ENCODE results near the gene MATCAP1. TPM values are rescaled to one million over a fixed set of nuclear protein-coding genes. Genes with fewer than 3 reads are reported as not detected.

MATCAP1 gene
- total and polyA plus RNA-seq, 2 of the 13 experiments (the other 11 are each of a cell fraction or from before 2014, with no cell fraction given), result 11.2 to 24.5 TPM

DNA sequence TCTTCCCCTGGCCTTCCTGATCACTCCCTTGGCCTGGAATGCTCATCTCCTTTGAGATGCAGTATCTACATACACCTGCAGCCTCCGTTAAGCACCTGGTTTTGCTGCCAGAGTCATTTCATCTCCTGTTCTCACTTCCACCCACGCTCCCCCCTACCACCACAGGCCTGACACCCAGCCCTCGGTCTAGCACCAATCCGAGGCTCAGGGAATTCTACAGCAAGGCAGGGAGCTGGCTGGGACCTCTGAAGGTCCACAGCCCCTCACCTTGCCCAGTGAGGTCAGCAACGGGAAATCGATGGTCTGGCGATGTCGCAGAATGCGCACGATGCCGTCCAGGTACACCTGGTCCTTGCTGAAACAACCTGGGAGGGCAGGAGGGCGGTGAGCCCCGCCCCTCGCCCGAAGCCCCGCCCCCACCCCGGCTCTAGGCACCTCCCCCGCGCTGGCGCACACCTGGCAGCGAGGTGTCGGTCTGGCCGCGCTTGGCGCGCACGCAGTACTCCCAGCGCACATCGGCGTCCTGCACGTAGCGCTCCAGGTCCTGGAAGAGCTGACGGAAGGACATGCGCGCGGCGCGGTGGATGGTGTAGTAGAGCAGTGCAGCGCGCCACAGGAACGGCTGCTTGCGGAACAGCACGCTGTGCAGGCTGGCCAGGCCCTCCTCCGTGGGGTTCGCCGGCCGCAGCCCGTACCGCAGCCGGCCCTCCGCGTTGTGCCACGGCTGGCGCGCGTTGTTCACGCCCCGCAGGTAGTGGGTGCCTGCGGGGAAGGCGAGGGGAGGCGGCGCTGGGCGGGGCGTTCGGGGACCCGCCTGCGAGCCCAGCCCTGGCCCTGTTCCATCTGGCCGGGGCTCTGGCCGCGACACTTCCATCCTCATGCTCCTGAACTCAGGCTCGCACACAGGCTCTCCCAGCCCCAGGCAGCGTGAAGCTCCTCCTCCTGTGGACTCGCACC lies 5.7 kb downstream of the MATCAP1 start (continued):
- TF ChIP-seq ZNF331 (CRISPR knock-in tag; IDR thresholded peaks at IDR 0.05) (peak; percentile 27; the same call in 1 of the 2 replicates), POGZ (CRISPR knock-in tag; IDR thresholded peaks at IDR 0.05) (peak; percentile 49; the same call in 1 of the 2 replicates), CBFB (CRISPR knock-in tag; IDR thresholded peaks at IDR 0.05) (no peak), SMARCE1 (IDR thresholded peaks at IDR 0.05; ENCODE audit: borderline replicate concordance) (no peak), CHCHD3 (CRISPR knock-in tag; IDR thresholded peaks at IDR 0.05) (peak; percentile 88), RBAK (CRISPR knock-in tag; IDR thresholded peaks at IDR 0.05) (no peak), ZNF274 (CRISPR knock-in tag; IDR thresholded peaks at IDR 0.05) (peak; percentile 74; the same call in 1 of the 2 replicates), ZNF441 (CRISPR knock-in tag; IDR thresholded peaks at IDR 0.05; ENCODE audit: borderline replicate concordance) (0 out of 2 replicates have a peak, but pooled peaks have one; percentile 25), ESRRA (CRISPR knock-in tag; IDR thresholded peaks at IDR 0.05; ENCODE audit: low read depth) (no peak), ZSCAN22 (CRISPR knock-in tag; IDR thresholded peaks at IDR 0.05) (no peak), KDM5B (CRISPR knock-in tag; IDR thresholded peaks at IDR 0.05; ENCODE audit: borderline replicate concordance) (peak; percentile 82), RORA (CRISPR knock-in tag; IDR thresholded peaks at IDR 0.05) (no peak), SOX6 (IDR thresholded peaks at IDR 0.05) (no peak), SOX6 (CRISPR knock-in tag; IDR thresholded peaks at IDR 0.05) (no peak), ZNF468 (CRISPR knock-in tag; IDR thresholded peaks at IDR 0.05) (0 out of 2 replicates have a peak, but pooled peaks have one; percentile 74), REL (CRISPR knock-in tag; conservative IDR thresholded peaks at IDR 0.05) (no peak)
- TF ChIP-seq, protein P1, sequence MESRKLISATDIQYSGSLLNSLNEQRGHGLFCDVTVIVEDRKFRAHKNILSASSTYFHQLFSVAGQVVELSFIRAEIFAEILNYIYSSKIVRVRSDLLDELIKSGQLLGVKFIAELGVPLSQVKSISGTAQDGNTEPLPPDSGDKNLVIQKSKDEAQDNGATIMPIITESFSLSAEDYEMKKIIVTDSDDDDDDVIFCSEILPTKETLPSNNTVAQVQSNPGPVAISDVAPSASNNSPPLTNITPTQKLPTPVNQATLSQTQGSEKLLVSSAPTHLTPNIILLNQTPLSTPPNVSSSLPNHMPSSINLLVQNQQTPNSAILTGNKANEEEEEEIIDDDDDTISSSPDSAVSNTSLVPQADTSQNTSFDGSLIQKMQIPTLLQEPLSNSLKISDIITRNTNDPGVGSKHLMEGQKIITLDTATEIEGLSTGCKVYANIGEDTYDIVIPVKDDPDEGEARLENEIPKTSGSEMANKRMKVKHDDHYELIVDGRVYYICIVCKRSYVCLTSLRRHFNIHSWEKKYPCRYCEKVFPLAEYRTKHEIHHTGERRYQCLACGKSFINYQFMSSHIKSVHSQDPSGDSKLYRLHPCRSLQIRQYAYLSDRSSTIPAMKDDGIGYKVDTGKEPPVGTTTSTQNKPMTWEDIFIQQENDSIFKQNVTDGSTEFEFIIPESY (CRISPR knock-in tag; IDR thresholded peaks at IDR 0.05), result peak; percentile 50; the same call in 1 of the 2 replicates
- TF ChIP-seq, protein P2, sequence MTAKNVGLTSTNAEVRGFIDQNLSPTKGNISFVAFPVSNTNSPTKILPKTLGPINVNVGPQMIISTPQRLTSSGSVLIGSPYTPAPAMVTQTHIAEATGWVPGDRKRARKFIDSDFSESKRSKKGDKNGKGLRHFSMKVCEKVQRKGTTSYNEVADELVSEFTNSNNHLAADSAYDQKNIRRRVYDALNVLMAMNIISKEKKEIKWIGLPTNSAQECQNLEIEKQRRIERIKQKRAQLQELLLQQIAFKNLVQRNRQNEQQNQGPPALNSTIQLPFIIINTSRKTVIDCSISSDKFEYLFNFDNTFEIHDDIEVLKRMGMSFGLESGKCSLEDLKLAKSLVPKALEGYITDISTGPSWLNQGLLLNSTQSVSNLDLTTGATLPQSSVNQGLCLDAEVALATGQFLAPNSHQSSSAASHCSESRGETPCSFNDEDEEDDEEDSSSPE (CRISPR knock-in tag; IDR thresholded peaks at IDR 0.05), result peak; percentile 74
- TF ChIP-seq, protein P3, sequence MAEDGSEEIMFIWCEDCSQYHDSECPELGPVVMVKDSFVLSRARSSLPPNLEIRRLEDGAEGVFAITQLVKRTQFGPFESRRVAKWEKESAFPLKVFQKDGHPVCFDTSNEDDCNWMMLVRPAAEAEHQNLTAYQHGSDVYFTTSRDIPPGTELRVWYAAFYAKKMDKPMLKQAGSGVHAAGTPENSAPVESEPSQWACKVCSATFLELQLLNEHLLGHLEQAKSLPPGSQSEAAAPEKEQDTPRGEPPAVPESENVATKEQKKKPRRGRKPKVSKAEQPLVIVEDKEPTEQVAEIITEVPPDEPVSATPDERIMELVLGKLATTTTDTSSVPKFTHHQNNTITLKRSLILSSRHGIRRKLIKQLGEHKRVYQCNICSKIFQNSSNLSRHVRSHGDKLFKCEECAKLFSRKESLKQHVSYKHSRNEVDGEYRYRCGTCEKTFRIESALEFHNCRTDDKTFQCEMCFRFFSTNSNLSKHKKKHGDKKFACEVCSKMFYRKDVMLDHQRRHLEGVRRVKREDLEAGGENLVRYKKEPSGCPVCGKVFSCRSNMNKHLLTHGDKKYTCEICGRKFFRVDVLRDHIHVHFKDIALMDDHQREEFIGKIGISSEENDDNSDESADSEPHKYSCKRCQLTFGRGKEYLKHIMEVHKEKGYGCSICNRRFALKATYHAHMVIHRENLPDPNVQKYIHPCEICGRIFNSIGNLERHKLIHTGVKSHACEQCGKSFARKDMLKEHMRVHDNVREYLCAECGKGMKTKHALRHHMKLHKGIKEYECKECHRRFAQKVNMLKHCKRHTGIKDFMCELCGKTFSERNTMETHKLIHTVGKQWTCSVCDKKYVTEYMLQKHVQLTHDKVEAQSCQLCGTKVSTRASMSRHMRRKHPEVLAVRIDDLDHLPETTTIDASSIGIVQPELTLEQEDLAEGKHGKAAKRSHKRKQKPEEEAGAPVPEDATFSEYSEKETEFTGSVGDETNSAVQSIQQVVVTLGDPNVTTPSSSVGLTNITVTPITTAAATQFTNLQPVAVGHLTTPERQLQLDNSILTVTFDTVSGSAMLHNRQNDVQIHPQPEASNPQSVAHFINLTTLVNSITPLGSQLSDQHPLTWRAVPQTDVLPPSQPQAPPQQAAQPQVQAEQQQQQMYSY (CRISPR knock-in tag; IDR thresholded peaks at IDR 0.05), result no peak
- TF ChIP-seq, protein P4, sequence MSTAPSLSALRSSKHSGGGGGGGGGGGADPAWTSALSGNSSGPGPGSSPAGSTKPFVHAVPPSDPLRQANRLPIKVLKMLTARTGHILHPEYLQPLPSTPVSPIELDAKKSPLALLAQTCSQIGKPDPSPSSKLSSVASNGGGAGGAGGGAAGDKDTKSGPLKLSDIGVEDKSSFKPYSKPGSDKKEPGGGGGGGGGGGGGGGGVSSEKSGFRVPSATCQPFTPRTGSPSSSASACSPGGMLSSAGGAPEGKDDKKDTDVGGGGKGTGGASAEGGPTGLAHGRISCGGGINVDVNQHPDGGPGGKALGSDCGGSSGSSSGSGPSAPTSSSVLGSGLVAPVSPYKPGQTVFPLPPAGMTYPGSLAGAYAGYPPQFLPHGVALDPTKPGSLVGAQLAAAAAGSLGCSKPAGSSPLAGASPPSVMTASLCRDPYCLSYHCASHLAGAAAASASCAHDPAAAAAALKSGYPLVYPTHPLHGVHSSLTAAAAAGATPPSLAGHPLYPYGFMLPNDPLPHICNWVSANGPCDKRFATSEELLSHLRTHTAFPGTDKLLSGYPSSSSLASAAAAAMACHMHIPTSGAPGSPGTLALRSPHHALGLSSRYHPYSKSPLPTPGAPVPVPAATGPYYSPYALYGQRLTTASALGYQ (CRISPR knock-in tag; IDR thresholded peaks at IDR 0.05), result no peak

Measured in HepG2 (cell line).